HepG2 (cell line): Measurements from ENCODE around the gene PFKL. TPM values are rescaled to one million over a fixed set of nuclear protein-coding genes. Genes with fewer than 3 reads are reported as not detected.

ENCODE experiments used
- CBX5 ChIP-seq: sonication (generic); formaldehyde crosslinking; IDR thresholded peaks from 2 replicates; pipeline ENCODE4 v1.4.0; 2020; ENCODE audit warnings: missing genetic modification reagents, borderline replicate concordance
- KLF12 ChIP-seq: sonication (generic); formaldehyde crosslinking; IDR thresholded peaks from 2 replicates; pipeline ENCODE4 v1.4.0; 2020; ENCODE audit warnings: missing genetic modification reagents, borderline replicate concordance
- NFYC ChIP-seq: IDR thresholded peaks from 2 replicates; pipeline ENCODE4 v1.6.1; 2016; ENCODE audit warnings: missing genetic modification reagents, missing compliant biosample characterization
- PRDM15 ChIP-seq: sonication (generic); formaldehyde crosslinking; IDR thresholded peaks from 2 replicates; pipeline ENCODE4 v1.4.0; 2020; ENCODE audit warnings: missing genetic modification reagents
- SNRNP70 ChIP-seq: fragments of 200-400 bp; formaldehyde crosslinking; IDR thresholded peaks from 2 replicates; pipeline ENCODE4 v1.6.1; 2017; ENCODE audit warnings: mild to moderate bottlenecking, low read depth, low read length, moderate library complexity
- ZNF687 ChIP-seq: sonication (generic); formaldehyde crosslinking; IDR thresholded peaks from 2 replicates; pipeline ENCODE4 v1.5.1; 2020; ENCODE audit warnings: mild to moderate bottlenecking, missing genetic modification reagents, moderate library complexity
- ZNF83 ChIP-seq: sonication (generic); formaldehyde crosslinking; IDR thresholded peaks from 2 replicates; pipeline ENCODE4 v1.4.0; 2020; ENCODE audit warnings: missing genetic modification reagents, mild to moderate bottlenecking, borderline replicate concordance
- polyA plus RNA-seq, 8 experiments: library from polyadenylated mRNA; depleted of rRNA in 3 of 8; stranded (reverse) in 7 of 8; unstranded in 1 of 8; fragments of >200 nt; fragmentation: Illumina TruSeq in 4 of 8; extraction: Trizol in 4 of 8; gene quantifications; 2 replicates each; pipeline versions ENCODE4 v1.2.1 to v1.2.3, GENCODE V29; 2011 to 2016; ENCODE audit warnings: low read depth in 4 of 8, missing spikeins in 1 of 8, mixed read lengths in 1 of 8; ENCODE audit not compliant: insufficient read depth in 1 of 8
- total RNA-seq, 5 experiments: library from RNA; depleted of rRNA; stranded (reverse); fragments of >200 nt; fragmentation: Illumina TruSeq; extraction: Trizol; gene quantifications; 2 replicates each; pipeline ENCODE4 v1.2.3, GENCODE V29; 2016; ENCODE audit warnings: low read depth in 1 of 5
- TF ChIP-seq, protein P1 (sequence below): sonication (generic); formaldehyde crosslinking; IDR thresholded peaks from 2 replicates; pipeline ENCODE4 v1.4.0; 2020; ENCODE audit warnings: missing genetic modification reagents, borderline replicate concordance
- TF ChIP-seq, protein P2 (sequence below): sonication (generic); formaldehyde crosslinking; IDR thresholded peaks from 2 replicates; pipeline ENCODE4 v1.4.0; 2020; ENCODE audit warnings: low read depth, missing genetic modification reagents

The PFKL gene
- total and polyA plus RNA-seq, 2 of the 13 experiments (the other 11 are each of a cell fraction or from before 2014, with no cell fraction given) = 92.8 to 106 TPM

GRCh38 chr21:44338971-44339910 lies 39.4 kb downstream of the PFKL start, which contains the start of gene CFAP410 (continued):
- TF ChIP-seq, protein P1, sequence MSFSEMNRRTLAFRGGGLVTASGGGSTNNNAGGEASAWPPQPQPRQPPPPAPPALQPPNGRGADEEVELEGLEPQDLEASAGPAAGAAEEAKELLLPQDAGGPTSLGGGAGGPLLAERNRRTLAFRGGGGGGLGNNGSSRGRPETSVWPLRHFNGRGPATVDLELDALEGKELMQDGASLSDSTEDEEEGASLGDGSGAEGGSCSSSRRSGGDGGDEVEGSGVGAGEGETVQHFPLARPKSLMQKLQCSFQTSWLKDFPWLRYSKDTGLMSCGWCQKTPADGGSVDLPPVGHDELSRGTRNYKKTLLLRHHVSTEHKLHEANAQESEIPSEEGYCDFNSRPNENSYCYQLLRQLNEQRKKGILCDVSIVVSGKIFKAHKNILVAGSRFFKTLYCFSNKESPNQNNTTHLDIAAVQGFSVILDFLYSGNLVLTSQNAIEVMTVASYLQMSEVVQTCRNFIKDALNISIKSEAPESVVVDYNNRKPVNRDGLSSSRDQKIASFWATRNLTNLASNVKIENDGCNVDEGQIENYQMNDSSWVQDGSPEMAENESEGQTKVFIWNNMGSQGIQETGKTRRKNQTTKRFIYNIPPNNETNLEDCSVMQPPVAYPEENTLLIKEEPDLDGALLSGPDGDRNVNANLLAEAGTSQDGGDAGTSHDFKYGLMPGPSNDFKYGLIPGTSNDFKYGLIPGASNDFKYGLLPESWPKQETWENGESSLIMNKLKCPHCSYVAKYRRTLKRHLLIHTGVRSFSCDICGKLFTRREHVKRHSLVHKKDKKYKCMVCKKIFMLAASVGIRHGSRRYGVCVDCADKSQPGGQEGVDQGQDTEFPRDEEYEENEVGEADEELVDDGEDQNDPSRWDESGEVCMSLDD = peak; percentile 16; the same call in 1 of the 2 replicates
- TF ChIP-seq CBX5 (CRISPR knock-in tag) (peak; percentile 15; the same call in 1 of the 2 replicates), NFYC (CRISPR knock-in tag) (peak; percentile 62), ZNF83 (CRISPR knock-in tag) (0 out of 2 replicates have a peak, but pooled peaks have one; percentile 37), PRDM15 (CRISPR knock-in tag) (no peak), KLF12 (CRISPR knock-in tag) (peak; percentile 51), ZNF687 (CRISPR knock-in tag) (peak; percentile 92), SNRNP70 (no peak)
- TF ChIP-seq, protein P2, sequence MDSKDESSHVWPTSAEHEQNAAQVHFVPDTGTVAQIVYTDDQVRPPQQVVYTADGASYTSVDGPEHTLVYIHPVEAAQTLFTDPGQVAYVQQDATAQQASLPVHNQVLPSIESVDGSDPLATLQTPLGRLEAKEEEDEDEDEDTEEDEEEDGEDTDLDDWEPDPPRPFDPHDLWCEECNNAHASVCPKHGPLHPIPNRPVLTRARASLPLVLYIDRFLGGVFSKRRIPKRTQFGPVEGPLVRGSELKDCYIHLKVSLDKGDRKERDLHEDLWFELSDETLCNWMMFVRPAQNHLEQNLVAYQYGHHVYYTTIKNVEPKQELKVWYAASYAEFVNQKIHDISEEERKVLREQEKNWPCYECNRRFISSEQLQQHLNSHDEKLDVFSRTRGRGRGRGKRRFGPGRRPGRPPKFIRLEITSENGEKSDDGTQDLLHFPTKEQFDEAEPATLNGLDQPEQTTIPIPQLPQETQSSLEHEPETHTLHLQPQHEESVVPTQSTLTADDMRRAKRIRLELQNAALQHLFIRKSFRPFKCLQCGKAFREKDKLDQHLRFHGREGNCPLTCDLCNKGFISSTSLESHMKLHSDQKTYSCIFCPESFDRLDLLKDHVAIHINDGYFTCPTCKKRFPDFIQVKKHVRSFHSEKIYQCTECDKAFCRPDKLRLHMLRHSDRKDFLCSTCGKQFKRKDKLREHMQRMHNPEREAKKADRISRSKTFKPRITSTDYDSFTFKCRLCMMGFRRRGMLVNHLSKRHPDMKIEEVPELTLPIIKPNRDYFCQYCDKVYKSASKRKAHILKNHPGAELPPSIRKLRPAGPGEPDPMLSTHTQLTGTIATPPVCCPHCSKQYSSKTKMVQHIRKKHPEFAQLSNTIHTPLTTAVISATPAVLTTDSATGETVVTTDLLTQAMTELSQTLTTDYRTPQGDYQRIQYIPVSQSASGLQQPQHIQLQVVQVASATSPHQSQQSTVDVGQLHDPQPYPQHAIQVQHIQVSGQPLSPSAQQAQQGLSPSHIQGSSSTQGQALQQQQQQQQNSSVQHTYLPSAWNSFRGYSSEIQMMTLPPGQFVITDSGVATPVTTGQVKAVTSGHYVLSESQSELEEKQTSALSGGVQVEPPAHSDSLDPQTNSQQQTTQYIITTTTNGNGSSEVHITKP (CRISPR knock-in tag) = 0 out of 2 replicates have a peak, but pooled peaks have one; percentile 28
